ENCODE measurements around the gene CLPX.

- TF ChIP-seq, protein P1, sequence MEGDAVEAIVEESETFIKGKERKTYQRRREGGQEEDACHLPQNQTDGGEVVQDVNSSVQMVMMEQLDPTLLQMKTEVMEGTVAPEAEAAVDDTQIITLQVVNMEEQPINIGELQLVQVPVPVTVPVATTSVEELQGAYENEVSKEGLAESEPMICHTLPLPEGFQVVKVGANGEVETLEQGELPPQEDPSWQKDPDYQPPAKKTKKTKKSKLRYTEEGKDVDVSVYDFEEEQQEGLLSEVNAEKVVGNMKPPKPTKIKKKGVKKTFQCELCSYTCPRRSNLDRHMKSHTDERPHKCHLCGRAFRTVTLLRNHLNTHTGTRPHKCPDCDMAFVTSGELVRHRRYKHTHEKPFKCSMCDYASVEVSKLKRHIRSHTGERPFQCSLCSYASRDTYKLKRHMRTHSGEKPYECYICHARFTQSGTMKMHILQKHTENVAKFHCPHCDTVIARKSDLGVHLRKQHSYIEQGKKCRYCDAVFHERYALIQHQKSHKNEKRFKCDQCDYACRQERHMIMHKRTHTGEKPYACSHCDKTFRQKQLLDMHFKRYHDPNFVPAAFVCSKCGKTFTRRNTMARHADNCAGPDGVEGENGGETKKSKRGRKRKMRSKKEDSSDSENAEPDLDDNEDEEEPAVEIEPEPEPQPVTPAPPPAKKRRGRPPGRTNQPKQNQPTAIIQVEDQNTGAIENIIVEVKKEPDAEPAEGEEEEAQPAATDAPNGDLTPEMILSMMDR (IDR thresholded peaks at IDR 0.05), result no peak
- TF ChIP-seq POLR2A (IDR thresholded peaks at IDR 0.05), result no peak
These were observed 46.2 kb upstream of the CLPX start for GRCh38 chr15:65231306-65231705.
